T-cell (primary cell): ENCODE data around the gene SLC22A17. TPM values are rescaled to one million over a fixed set of nuclear protein-coding genes. Genes with fewer than 3 reads are reported as not detected.
A peak's percentile ranks its signal among the peaks of the same experiment; 100 is the strongest.

ENCODE experiments used
- ATAC-seq, 4 experiments: fragments of 200-7000 bp in 3 of 4; fragments of 150-1000 bp in 1 of 4; cut with Tn5 transposase; replicated peaks in 1 of 4; 1 replicate in 3 of 4; 2 replicates in 1 of 4; pipeline ENCODE4 v1.10.0; 2021; ENCODE audit warnings: moderate library complexity in 3 of 4, mild to moderate bottlenecking in 2 of 4, moderate number of reproducible peaks in 1 of 4
- CTCF ChIA-PET, 2 donors: fragments of 300-600 bp; sonication (Branson Sonifier 250); formaldehyde crosslinking; loops; one replicate each; lab custom pipeline; 2022; ENCODE audit warnings: antibody characterized with exemption in 2 of 2; lab: Charles Lee
- POLR2A ChIA-PET, 2 donors: fragments of 300-600 bp; sonication (Branson Sonifier 250); formaldehyde crosslinking; loops; one replicate each; lab custom pipeline; 2022; ENCODE audit warnings: antibody characterized with exemption in 2 of 2; lab: Charles Lee
- DNase-seq, 35 experiments: peaks; one replicate each; pipeline versions ENCODE4 v3.0.0 to v3.0.0-alpha.2; 2013 to 2023
- H3K27ac ChIP-seq: one replicate; pipeline ENCODE4 v1.5.1; 2013; ENCODE audit warnings: low read length
- H3K27me3 ChIP-seq, 2 experiments: replicated peaks in 1 of 2; 1 replicate in 1 of 2; 2 replicates in 1 of 2; pipeline versions ENCODE4 v1.6.1 to v1.7.0; 2013; ENCODE audit warnings: low read length in 1 of 2, mixed read lengths in 1 of 2; ENCODE audit not compliant: control insufficient read depth in 2 of 2, insufficient read depth in 2 of 2; ENCODE audit errors: extremely low read depth in 1 of 2
- H3K36me3 ChIP-seq, 2 donors: 1 replicate in 1 of 2; 2 replicates in 1 of 2; pipeline versions ENCODE4 v1.6.1 to v1.7.0; 2013; ENCODE audit warnings: low read length in 1 of 2; ENCODE audit not compliant: control insufficient read depth in 2 of 2, insufficient read depth in 1 of 2; ENCODE audit errors: extremely low read depth in 1 of 2
- H3K4me1 ChIP-seq, 2 experiments: 1 replicate in 1 of 2; 2 replicates in 1 of 2; pipeline versions ENCODE4 v1.6.1 to v1.7.0; 2013; ENCODE audit warnings: low read length in 2 of 2, mixed read lengths in 1 of 2; ENCODE audit not compliant: insufficient read depth in 2 of 2, control insufficient read depth in 1 of 2; ENCODE audit errors: extremely low read depth in 1 of 2
- H3K4me3 ChIP-seq, 2 donors: 1 replicate in 1 of 2; 2 replicates in 1 of 2; pipeline versions ENCODE4 v1.5.1 to v1.7.0; 2013; ENCODE audit warnings: mild to moderate bottlenecking in 2 of 2, low read length in 1 of 2, moderate library complexity in 1 of 2; ENCODE audit not compliant: control insufficient read depth in 1 of 2; ENCODE audit errors: extremely low read depth in 1 of 2
- H3K9me3 ChIP-seq: 2 replicates; pipeline ENCODE4 v1.7.0; 2013
- H3K27ac Mint-ChIP-seq, 2 donors: one replicate each; pipeline ENCODE4 v1.8.0; 2020 to 2021; ENCODE audit warnings: mild to moderate bottlenecking in 2 of 2, mixed read lengths in 2 of 2
- H3K27me3 Mint-ChIP-seq, 2 donors: one replicate each; pipeline ENCODE4 v1.8.0; 2021 to 2022; ENCODE audit warnings: mixed read lengths in 2 of 2
- H3K36me3 Mint-ChIP-seq: one replicate; pipeline ENCODE4 v1.8.0; 2021; ENCODE audit warnings: mixed read lengths
- H3K4me1 Mint-ChIP-seq, 3 donors: one replicate each; pipeline ENCODE4 v1.8.0; 2020 to 2022; ENCODE audit warnings: mixed read lengths in 3 of 3, mild to moderate bottlenecking in 1 of 3
- H3K4me3 Mint-ChIP-seq, 3 donors: one replicate each; pipeline ENCODE4 v1.8.0; 2020 to 2022; ENCODE audit warnings: mild to moderate bottlenecking in 3 of 3, mixed read lengths in 3 of 3, moderate library complexity in 3 of 3
- H3K9me3 Mint-ChIP-seq, 3 donors: one replicate each; pipeline ENCODE4 v1.8.0; 2020 to 2022; ENCODE audit warnings: mixed read lengths in 3 of 3
- WGBS: methylation state at CpG from one replicate; pipeline ENCODE4 v1.1.5; 2013; ENCODE audit warnings: missing lambda C conversion rate; ENCODE audit not compliant: insufficient coverage; 5-methylcytosine and 5-hydroxymethylcytosine counted together
- total RNA-seq, 35 experiments: library from RNA in 6 of 35; stranded (reverse) in 6 of 35; fragments of 120-200 nt in 1 of 35; gene quantifications; one replicate each; pipeline versions ENCODE4 v1.2.1 to v1.2.4 and lab custom pipeline; 2013 to 2026

The SLC22A17 gene
- total RNA-seq, 5 donors from 2014 or later (not counting 1 experiment from before 2014, with no cell fraction given) = 12.0 to 19.0 (median 17.3) TPM

DNA sequence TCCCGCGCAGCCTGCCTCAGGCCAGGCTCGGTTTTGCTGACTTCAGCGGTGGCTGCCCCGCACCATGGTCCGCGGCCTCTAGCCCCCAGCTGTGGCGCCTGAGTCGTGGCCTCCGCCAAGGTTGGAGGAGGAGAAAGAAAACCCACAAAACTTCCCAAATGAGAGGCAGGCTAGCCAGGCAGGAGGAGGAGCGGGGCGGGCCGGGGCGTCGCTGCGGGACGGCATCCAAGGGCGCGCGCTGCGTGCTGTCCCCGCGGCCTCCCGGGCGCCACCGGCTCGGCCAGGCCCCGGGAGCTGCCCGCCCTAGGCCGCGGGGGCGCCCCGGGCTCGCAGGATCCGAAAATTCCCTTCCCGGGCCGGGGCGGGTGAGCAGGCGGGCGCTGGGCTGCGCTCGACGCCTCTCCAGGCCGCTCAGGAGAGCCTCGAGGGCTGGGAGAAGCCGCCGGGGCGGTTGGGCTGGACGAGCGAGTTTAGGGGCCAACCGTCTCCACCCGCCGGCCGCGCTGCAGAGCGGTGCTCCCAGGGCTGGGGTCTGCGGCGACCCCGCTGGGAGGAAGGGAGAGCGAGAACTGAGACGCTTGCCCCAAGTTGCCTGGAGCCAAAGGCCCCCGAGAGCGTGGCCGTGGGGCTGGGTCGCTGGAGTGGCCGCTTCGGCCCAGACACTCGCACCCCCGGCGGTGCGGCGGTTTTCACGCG lies 12.5 kb upstream of the SLC22A17 start, which contains the start of gene EFS:
Gene EFS, minus strand, starts transcription at position 137 of the 696 bp plus-strand sequence. CDS start 147 bp downstream, outside the sequence.
- peaks cover 0 to 5% (median 2%) of the 10 kb centered on the region in 3 donors for H3K4me1 Mint-ChIP-seq
- no peaks in the 10 kb centered on the region for H3K9me3 Mint-ChIP-seq
- peaks cover 32 to 51% of the 10 kb centered on the region in 2 donors for H3K27me3 Mint-ChIP-seq
- no peaks in the 10 kb centered on the region for H3K36me3 ChIP-seq
- no peak within 1 kb of the TSS for H3K4me3 Mint-ChIP-seq
- ATAC-seq (no peak), DNase-seq (no peak)
- peaks cover 11 to 49% of the 10 kb centered on the region in 2 experiments for H3K27me3 ChIP-seq
- H3K27ac Mint-ChIP-seq = no peak within 1 kb of the TSS
- peaks cover 0 to 2% of the 10 kb centered on the region in 2 experiments for H3K4me1 ChIP-seq
- ChIA-PET CTCF (no interaction called here), POLR2A (no interaction called here)
- 4% methylated on average over 66 of the region's 74 CpGs for WGBS
- no peaks in the 10 kb centered on the region for H3K36me3 Mint-ChIP-seq
- no peak within 1 kb of the TSS for H3K27ac ChIP-seq
- no peak within 1 kb of the TSS for H3K4me3 ChIP-seq
- no peaks in the 10 kb centered on the region for H3K9me3 ChIP-seq

DNA sequence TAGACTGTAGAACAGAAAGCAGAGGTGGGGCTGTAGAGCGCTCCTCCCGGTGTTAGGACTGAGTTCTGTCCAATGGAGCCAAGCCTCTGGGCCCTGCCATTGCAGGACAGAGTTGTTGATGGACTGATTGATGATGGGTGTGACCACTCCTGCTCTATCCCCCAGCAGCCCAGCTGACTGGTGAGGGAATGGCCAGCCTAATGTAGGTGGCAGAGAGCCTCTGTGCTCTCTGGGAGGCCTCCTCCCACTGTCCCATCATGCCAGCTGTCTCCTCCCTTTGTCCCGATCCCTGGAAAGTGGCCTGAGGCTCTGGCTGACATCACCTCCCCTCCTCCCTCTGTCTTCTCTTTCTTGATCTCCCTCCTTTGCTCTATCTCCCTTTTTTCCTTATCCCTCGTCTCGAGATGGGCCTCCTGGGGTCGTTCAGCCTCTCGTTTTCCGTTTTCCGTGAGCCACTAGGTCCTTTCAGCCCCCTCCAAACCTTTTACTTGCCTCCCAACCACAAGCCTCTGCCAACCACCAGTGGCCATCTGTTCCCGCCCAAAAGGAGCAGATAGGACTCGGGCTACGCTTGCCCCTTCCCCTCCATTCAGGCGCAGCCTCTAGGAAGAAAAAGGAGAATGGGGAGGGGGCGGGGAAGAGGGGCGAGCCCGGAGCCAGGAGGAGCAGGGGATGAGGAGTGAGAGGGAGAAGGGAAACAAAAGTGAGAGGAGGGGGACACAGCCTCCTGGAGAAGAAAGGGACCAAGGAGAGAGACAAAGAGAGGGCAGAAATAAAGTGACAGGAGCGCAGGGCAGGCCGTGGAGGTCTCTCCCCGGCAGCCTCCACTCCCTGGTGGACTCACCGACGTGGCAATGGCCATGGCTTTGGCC lies 11.7 kb upstream of the SLC22A17 start:
- peaks cover 0 to 5% (median 2%) of the 10 kb centered on the region in 3 donors for H3K4me1 Mint-ChIP-seq
- CTCF ChIA-PET = no interaction called here
- Histone ChIP-seq H3K4me1 (peaks cover 0 to 2% of the 10 kb centered on the region in 2 experiments), H3K36me3 (no peaks in the 10 kb centered on the region), H3K9me3 (no peaks in the 10 kb centered on the region), H3K4me3 (no peak overlapping the region), H3K27ac (no peak overlapping the region), H3K27me3 (peaks cover 11 to 53% of the 10 kb centered on the region in 2 experiments)
- ATAC-seq = no peak
- WGBS = 36% methylated on average over 17 of the region's 21 CpGs
- no peak for DNase-seq
- no peaks in the 10 kb centered on the region for H3K36me3 Mint-ChIP-seq
- no peaks in the 10 kb centered on the region for H3K9me3 Mint-ChIP-seq
- H3K4me3 Mint-ChIP-seq = no peak overlapping the region
- no peak overlapping the region for H3K27ac Mint-ChIP-seq
- peaks cover 32 to 53% of the 10 kb centered on the region in 2 donors for H3K27me3 Mint-ChIP-seq
- POLR2A ChIA-PET = no interaction called here

DNA sequence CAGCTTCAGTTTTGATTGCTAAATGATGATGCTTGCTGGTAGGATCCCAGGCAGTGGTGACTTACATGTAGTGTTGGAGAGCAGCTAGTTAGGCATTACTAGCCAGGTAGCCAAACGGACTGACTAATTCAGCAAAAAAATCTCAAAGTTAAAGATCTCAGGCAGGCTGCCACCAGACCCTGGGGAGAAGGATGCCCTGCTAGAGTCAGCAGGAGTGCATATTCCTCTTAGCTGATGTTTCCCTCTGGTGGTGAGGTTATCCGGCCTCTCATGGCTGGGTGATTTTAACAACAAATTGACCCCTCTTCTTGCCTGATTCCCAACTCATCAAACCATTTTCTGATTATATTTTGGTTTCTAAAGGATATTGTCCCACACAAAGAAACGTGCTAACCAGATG lies 9.5 kb upstream of the SLC22A17 start:
- Histone ChIP-seq H3K27me3 (peaks cover 8 to 61% of the 10 kb centered on the region in 2 experiments), H3K36me3 (no peaks in the 10 kb centered on the region), H3K4me1 (peaks cover 0 to 2% of the 10 kb centered on the region in 2 experiments), H3K27ac (no peak overlapping the region), H3K9me3 (no peaks in the 10 kb centered on the region), H3K4me3 (no peak overlapping the region)
- Mint-ChIP-seq H3K27ac (no peak overlapping the region), H3K4me1 (peaks cover 0 to 5% (median 2%) of the 10 kb centered on the region in 3 donors), H3K27me3 (peaks cover 21 to 39% of the 10 kb centered on the region in 2 donors), H3K9me3 (no peaks in the 10 kb centered on the region), H3K36me3 (no peaks in the 10 kb centered on the region), H3K4me3 (no peak overlapping the region)
- ChIA-PET POLR2A (no interaction called here), CTCF (interaction anchor here in 1 of 2 donors (0.6 kb wide), 1 partner anchor 93 kb away, joined by 3 read pairs; no protein-coding TSS in a partner anchor)
- ATAC-seq (no peak), DNase-seq (peak in 1 of 35 experiments; percentile 14)
- WGBS = no CpG with 5 or more reads among the region's 3 CpGs

DNA sequence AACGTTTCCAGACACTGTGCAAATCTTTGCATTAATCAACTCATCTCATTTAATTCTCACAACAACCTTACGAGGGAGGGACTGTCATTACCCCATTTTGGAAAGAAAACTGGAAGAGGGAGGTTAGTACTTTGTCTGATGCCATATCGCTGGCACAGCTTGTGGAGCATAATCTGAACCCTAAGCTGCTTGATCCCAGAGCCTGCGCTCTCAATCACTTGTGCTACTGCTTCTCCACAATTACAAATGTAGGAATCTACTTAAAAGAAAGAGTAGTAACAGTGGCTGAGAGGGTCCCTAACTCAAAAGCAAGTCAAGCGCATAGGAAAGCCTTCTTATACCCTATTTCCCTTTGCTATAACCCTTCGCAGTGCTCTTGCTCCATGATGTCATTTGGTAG lies 9.1 kb upstream of the SLC22A17 start:
- WGBS = no CpG with 5 or more reads among the region's 6 CpGs
- Histone ChIP-seq H3K4me1 (peaks cover 0 to 2% of the 10 kb centered on the region in 2 experiments), H3K9me3 (no peaks in the 10 kb centered on the region), H3K27me3 (peaks cover 7 to 61% of the 10 kb centered on the region in 2 experiments), H3K36me3 (no peaks in the 10 kb centered on the region), H3K4me3 (no peak overlapping the region), H3K27ac (no peak overlapping the region)
- no peak for DNase-seq
- Mint-ChIP-seq H3K4me1 (peaks cover 0 to 2% (median 1%) of the 10 kb centered on the region in 3 donors), H3K4me3 (no peak overlapping the region), H3K27ac (no peak overlapping the region), H3K36me3 (no peaks in the 10 kb centered on the region), H3K27me3 (peaks cover 17 to 35% of the 10 kb centered on the region in 2 donors), H3K9me3 (no peaks in the 10 kb centered on the region)
- no peak for ATAC-seq
- ChIA-PET POLR2A (no interaction called here), CTCF (interaction anchor here in 1 of 2 donors (0.6 kb wide), 1 partner anchor 93 kb away, joined by 3 read pairs; no protein-coding TSS in a partner anchor)

DNA sequence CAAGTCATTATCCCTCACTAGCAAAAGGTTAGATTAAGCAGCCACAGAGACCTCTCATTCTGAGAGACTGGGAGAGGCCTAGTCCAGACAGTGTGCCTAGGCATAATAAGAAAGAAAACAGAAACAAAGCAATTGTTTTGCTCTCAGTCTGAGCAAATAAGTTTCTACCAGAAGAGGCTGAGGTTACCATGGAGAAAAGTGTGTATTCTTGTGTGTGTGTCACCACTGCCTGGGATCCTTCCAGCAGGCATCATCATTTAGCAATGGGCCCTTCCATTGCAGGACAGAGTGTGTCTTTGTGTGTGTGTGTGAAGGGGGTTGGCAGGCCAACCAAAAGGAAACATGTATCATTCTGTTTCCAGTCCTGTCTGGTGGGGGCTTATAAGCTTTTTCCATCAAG lies 8.6 kb upstream of the SLC22A17 start:
- CTCF ChIA-PET = no interaction called here
- Histone ChIP-seq H3K36me3 (no peaks in the 10 kb centered on the region), H3K4me3 (no peak overlapping the region), H3K4me1 (peaks cover 0 to 2% of the 10 kb centered on the region in 2 experiments), H3K27me3 (peaks cover 6 to 58% of the 10 kb centered on the region in 2 experiments), H3K27ac (no peak overlapping the region), H3K9me3 (no peaks in the 10 kb centered on the region)
- DNase-seq (no peak), ATAC-seq (no peak)
- no peaks in the 10 kb centered on the region for H3K9me3 Mint-ChIP-seq
- H3K4me1 Mint-ChIP-seq = peaks cover 0 to 2% (median 0%) of the 10 kb centered on the region in 3 donors
- no peak overlapping the region for H3K27ac Mint-ChIP-seq
- H3K4me3 Mint-ChIP-seq = no peak overlapping the region
- POLR2A ChIA-PET = no interaction called here
- H3K27me3 Mint-ChIP-seq = peaks cover 13 to 31% of the 10 kb centered on the region in 2 donors
- no peaks in the 10 kb centered on the region for H3K36me3 Mint-ChIP-seq

DNA sequence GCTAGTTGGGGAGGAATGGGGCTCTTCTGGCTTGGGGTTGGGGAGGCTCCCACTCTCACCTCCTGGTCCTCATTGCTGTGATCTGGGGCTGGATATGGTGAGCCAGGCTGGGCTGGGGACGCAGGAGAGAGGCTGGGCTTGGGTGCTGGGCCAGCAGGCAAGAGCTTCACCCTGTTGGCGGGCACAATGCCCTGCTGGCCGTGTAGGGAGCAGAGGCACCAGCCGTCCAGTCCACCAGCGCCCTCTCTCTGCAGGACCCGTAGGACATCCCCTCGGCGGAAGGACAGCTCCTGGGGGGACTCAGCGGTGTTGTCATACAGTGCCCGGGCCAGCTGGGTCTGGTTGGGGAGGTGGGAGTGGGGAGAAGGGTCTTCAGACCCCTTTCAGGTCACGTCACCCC lies 7.8 kb upstream of the SLC22A17 start:
- H3K4me1 ChIP-seq = peaks cover 0 to 2% of the 10 kb centered on the region in 2 experiments
- 74% methylated on average over 6 of the region's 11 CpGs for WGBS
- ATAC-seq (no peak), DNase-seq (no peak)
- Mint-ChIP-seq H3K4me3 (no peak overlapping the region), H3K27ac (no peak overlapping the region), H3K27me3 (peaks cover 13 to 35% of the 10 kb centered on the region in 2 donors), H3K36me3 (no peaks in the 10 kb centered on the region), H3K9me3 (no peaks in the 10 kb centered on the region), H3K4me1 (peaks cover 0 to 2% (median 0%) of the 10 kb centered on the region in 3 donors)
- POLR2A ChIA-PET = no interaction called here
- no peaks in the 10 kb centered on the region for H3K9me3 ChIP-seq
- peaks cover 6 to 57% of the 10 kb centered on the region in 2 experiments for H3K27me3 ChIP-seq
- no peak overlapping the region for H3K4me3 ChIP-seq
- H3K27ac ChIP-seq = no peak overlapping the region
- no peaks in the 10 kb centered on the region for H3K36me3 ChIP-seq
- CTCF ChIA-PET = no interaction called here
